ENCODE results near the gene SEC16B.

SEC16B gene

GRCh38 chr1:177984761-177985160 is 14.9 kb upstream of the SEC16B start:
- CTCF ChIA-PET = no interaction called here
- no peak for TF ChIP-seq CTBP1 (IDR thresholded peaks at IDR 0.05; ENCODE audit: borderline replicate concordance)
- TF ChIP-seq SP1 (IDR thresholded peaks at IDR 0.05) = no peak
- TF ChIP-seq FOXA1 (IDR thresholded peaks at IDR 0.05) = no peak
- no peak for TF ChIP-seq FOXM1 (IDR thresholded peaks at IDR 0.05; ENCODE audit: borderline replicate concordance)
- TF ChIP-seq LEF1 (IDR thresholded peaks at IDR 0.05; ENCODE audit: borderline replicate concordance) = no peak
- TF ChIP-seq FOXK2 (IDR thresholded peaks at IDR 0.05) = no peak
- TF ChIP-seq TARDBP (IDR thresholded peaks at IDR 0.05) = no peak
- no peak for TF ChIP-seq NFRKB (IDR thresholded peaks at IDR 0.05)
- TF ChIP-seq ELF4 (IDR thresholded peaks at IDR 0.05) = no peak
- TF ChIP-seq ARNT (IDR thresholded peaks at IDR 0.05) = no peak
- TF ChIP-seq ZNF384 (IDR thresholded peaks at IDR 0.05) = no peak
- TF ChIP-seq SUZ12 (IDR thresholded peaks at IDR 0.05) = no peak
- TF ChIP-seq L3MBTL2 (conservative IDR thresholded peaks at IDR 0.05) = no peak
- no peak for TF ChIP-seq BHLHE40 (IDR thresholded peaks at IDR 0.05; ENCODE audit: borderline replicate concordance)
- TF ChIP-seq HDGF (IDR thresholded peaks at IDR 0.05; ENCODE audit: borderline replicate concordance) = no peak
- TF ChIP-seq PKNOX1 (IDR thresholded peaks at IDR 0.05) = no peak
- POLR2A ChIA-PET = no interaction called here
- DNase-seq (ENCODE audit: extremely low spot score) = no peak

GRCh38 chr1:177984136-177984525 is 14.3 kb upstream of the SEC16B start:
- peak; percentile 63 for DNase-seq (ENCODE audit: extremely low spot score)
- ChIA-PET POLR2A (no interaction called here), CTCF (no interaction called here)
- TF ChIP-seq ARNT (IDR thresholded peaks at IDR 0.05) (no peak), CTBP1 (IDR thresholded peaks at IDR 0.05; ENCODE audit: borderline replicate concordance) (peak; percentile 27; the same call in 1 of the 2 replicates), SUZ12 (IDR thresholded peaks at IDR 0.05) (no peak)

- CTCF ChIA-PET = no interaction called here
- POLR2A ChIA-PET = no interaction called here
- no peak for TF ChIP-seq LEF1 (IDR thresholded peaks at IDR 0.05; ENCODE audit: borderline replicate concordance)
- TF ChIP-seq SP1 (IDR thresholded peaks at IDR 0.05) = no peak
- no peak for TF ChIP-seq L3MBTL2 (conservative IDR thresholded peaks at IDR 0.05)
- no peak for TF ChIP-seq FOXM1 (IDR thresholded peaks at IDR 0.05; ENCODE audit: borderline replicate concordance)
- TF ChIP-seq FOXK2 (IDR thresholded peaks at IDR 0.05) = no peak
- no peak for TF ChIP-seq CTBP1 (IDR thresholded peaks at IDR 0.05; ENCODE audit: borderline replicate concordance)
- no peak for TF ChIP-seq ZNF384 (IDR thresholded peaks at IDR 0.05)
- TF ChIP-seq SUZ12 (IDR thresholded peaks at IDR 0.05) = no peak
- no peak for TF ChIP-seq HDGF (IDR thresholded peaks at IDR 0.05; ENCODE audit: borderline replicate concordance)
- no peak for TF ChIP-seq BHLHE40 (IDR thresholded peaks at IDR 0.05; ENCODE audit: borderline replicate concordance)
- no peak for TF ChIP-seq FOXA1 (IDR thresholded peaks at IDR 0.05)
- TF ChIP-seq PKNOX1 (IDR thresholded peaks at IDR 0.05) = no peak
- TF ChIP-seq TARDBP (IDR thresholded peaks at IDR 0.05) = no peak
- TF ChIP-seq ARNT (IDR thresholded peaks at IDR 0.05) = no peak
- no peak for TF ChIP-seq NFRKB (IDR thresholded peaks at IDR 0.05)
- no peak for TF ChIP-seq ELF4 (IDR thresholded peaks at IDR 0.05)
- DNase-seq (ENCODE audit: extremely low spot score) = no peak
Observed at GRCh38 chr1:177983482-177984135, 13.8 kb upstream of the SEC16B start.

- no peak for DNase-seq (ENCODE audit: extremely low spot score)
- ChIA-PET CTCF (no interaction called here), POLR2A (no interaction called here)
- TF ChIP-seq ARNT (IDR thresholded peaks at IDR 0.05) (no peak), HDGF (IDR thresholded peaks at IDR 0.05; ENCODE audit: borderline replicate concordance) (no peak), PKNOX1 (IDR thresholded peaks at IDR 0.05) (no peak), FOXK2 (IDR thresholded peaks at IDR 0.05) (no peak), ZNF384 (IDR thresholded peaks at IDR 0.05) (no peak), SUZ12 (IDR thresholded peaks at IDR 0.05) (no peak), SP1 (IDR thresholded peaks at IDR 0.05) (no peak), ELF4 (IDR thresholded peaks at IDR 0.05) (no peak), FOXA1 (IDR thresholded peaks at IDR 0.05) (no peak), CTBP1 (IDR thresholded peaks at IDR 0.05; ENCODE audit: borderline replicate concordance) (no peak), BHLHE40 (IDR thresholded peaks at IDR 0.05; ENCODE audit: borderline replicate concordance) (no peak), L3MBTL2 (conservative IDR thresholded peaks at IDR 0.05) (no peak), FOXM1 (IDR thresholded peaks at IDR 0.05; ENCODE audit: borderline replicate concordance) (no peak), LEF1 (IDR thresholded peaks at IDR 0.05; ENCODE audit: borderline replicate concordance) (no peak), NFRKB (IDR thresholded peaks at IDR 0.05) (no peak), TARDBP (IDR thresholded peaks at IDR 0.05) (no peak)
Observed at GRCh38 chr1:177983077-177983476, 13.2 kb upstream of the SEC16B start.

- POLR2A ChIA-PET = no interaction called here
- TF ChIP-seq FOXA1 (IDR thresholded peaks at IDR 0.05) = no peak
- CTCF ChIA-PET = interaction anchor here (0.7 kb wide), 1 partner anchor 328 kb away, joined by 3 read pairs; no protein-coding TSS in a partner anchor
- DNase-seq (ENCODE audit: extremely low spot score) = no peak
Observed at GRCh38 chr1:177981200-177981599, 11.3 kb upstream of the SEC16B start.

- CTCF ChIA-PET = no interaction called here
- no peak for DNase-seq (ENCODE audit: extremely low spot score)
- TF ChIP-seq BHLHE40 (IDR thresholded peaks at IDR 0.05; ENCODE audit: borderline replicate concordance) (no peak), LEF1 (IDR thresholded peaks at IDR 0.05; ENCODE audit: borderline replicate concordance) (no peak), SUZ12 (IDR thresholded peaks at IDR 0.05) (no peak), HDGF (IDR thresholded peaks at IDR 0.05; ENCODE audit: borderline replicate concordance) (no peak), FOXA1 (IDR thresholded peaks at IDR 0.05) (no peak), NFRKB (IDR thresholded peaks at IDR 0.05) (no peak), PKNOX1 (IDR thresholded peaks at IDR 0.05) (no peak), SP1 (IDR thresholded peaks at IDR 0.05) (no peak), TARDBP (IDR thresholded peaks at IDR 0.05) (no peak), L3MBTL2 (conservative IDR thresholded peaks at IDR 0.05) (no peak), ELF4 (IDR thresholded peaks at IDR 0.05) (no peak), FOXM1 (IDR thresholded peaks at IDR 0.05; ENCODE audit: borderline replicate concordance) (no peak), ZNF384 (IDR thresholded peaks at IDR 0.05) (no peak), ARNT (IDR thresholded peaks at IDR 0.05) (no peak)
- POLR2A ChIA-PET = no interaction called here
Observed at GRCh38 chr1:177979272-177979671, 9.4 kb upstream of the SEC16B start.

Data from HEK293T (cell line).